Neutrophil (primary cell): Measurements from ENCODE around the gene RPGRIP1.
A peak's percentile ranks its signal among the peaks of the same experiment; 100 is the strongest.

ENCODE experiments used
- H3K27ac ChIP-seq: fragments of 200-600 bp; sonication (generic); 2 replicates; pipeline ENCODE4 v1.5.1; 2016; ENCODE audit warnings: mild to moderate bottlenecking, moderate library complexity
- H3K27me3 ChIP-seq: fragments of 200-600 bp; sonication (generic); 2 replicates; pipeline ENCODE4 v1.6.0; 2016; ENCODE audit warnings: mild to moderate bottlenecking
- H3K36me3 ChIP-seq: fragments of 200-600 bp; sonication (generic); 2 replicates; pipeline ENCODE4 v1.5.1; 2017
- H3K4me1 ChIP-seq, 2 experiments: fragments of 200-600 bp in 1 of 2; sonication (generic) in 1 of 2; 1 replicate in 1 of 2; 2 replicates in 1 of 2; pipeline versions ENCODE4 v1.5.1 to v1.6.1; 2013 to 2016; ENCODE audit warnings: low read depth in 1 of 2, low read length in 1 of 2, mild to moderate bottlenecking in 1 of 2, moderate library complexity in 1 of 2; ENCODE audit not compliant: control insufficient read depth in 1 of 2, insufficient read depth in 1 of 2
- H3K4me3 ChIP-seq, 2 experiments: fragments of 200-600 bp in 1 of 2; sonication (generic) in 1 of 2; 1 replicate in 1 of 2; 2 replicates in 1 of 2; pipeline ENCODE4 v1.5.1; 2013 to 2016; ENCODE audit warnings: low read depth in 1 of 2, low read length in 1 of 2, mild to moderate bottlenecking in 1 of 2, moderate library complexity in 1 of 2
- H3K9me3 ChIP-seq: fragments of 200-600 bp; sonication (generic); 2 replicates; pipeline ENCODE4 v1.5.1; 2016
- TF ChIP-seq, protein P1 (sequence below): fragments of 200-600 bp; sonication (generic); IDR thresholded peaks from 2 replicates; pipeline ENCODE4 v1.5.1; 2016; ENCODE audit warnings: antibody characterized with exemption

RPGRIP1 gene

DNA sequence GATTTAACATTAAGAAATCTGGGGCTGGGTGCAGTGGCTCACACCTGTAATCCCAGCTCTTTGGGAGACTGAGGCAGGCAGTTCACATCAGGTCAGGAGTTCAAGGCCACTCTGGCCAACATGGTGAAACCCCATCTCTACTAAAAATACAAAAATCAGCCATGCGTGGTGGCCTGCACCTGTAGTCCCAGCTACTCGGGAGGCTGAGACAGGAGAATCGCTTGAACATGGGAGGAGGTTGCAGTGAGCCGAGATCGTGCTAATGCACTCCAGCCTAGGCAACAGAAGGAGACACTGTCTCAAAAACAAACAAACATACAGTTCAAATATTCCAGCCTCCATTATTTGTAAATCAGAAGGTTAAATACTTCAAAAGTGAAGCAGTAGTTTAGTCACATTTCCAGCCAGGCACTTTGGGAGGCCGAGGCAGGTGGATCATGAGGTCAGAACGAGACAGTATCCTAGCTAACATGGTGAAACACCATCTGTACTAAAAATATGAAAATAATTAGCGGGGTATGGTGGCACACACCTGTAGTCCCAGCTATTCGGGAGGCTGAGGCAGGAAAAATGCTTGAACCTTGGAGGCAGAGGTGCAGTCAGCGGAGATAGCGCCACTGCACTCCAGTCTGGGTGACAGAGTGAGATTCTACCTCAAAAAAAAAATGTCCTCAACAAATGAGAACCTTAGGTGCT lies 40.9 kb upstream of the RPGRIP1 start:
- Histone ChIP-seq H3K27me3 (no peaks in the 10 kb centered on the region), H3K4me1 (peaks cover 9 to 12% of the 10 kb centered on the region in 2 experiments), H3K36me3 (peaks cover 25% of the 10 kb centered on the region), H3K27ac (no peak overlapping the region), H3K9me3 (no peaks in the 10 kb centered on the region), H3K4me3 (no peak overlapping the region)
- TF ChIP-seq, protein P1, sequence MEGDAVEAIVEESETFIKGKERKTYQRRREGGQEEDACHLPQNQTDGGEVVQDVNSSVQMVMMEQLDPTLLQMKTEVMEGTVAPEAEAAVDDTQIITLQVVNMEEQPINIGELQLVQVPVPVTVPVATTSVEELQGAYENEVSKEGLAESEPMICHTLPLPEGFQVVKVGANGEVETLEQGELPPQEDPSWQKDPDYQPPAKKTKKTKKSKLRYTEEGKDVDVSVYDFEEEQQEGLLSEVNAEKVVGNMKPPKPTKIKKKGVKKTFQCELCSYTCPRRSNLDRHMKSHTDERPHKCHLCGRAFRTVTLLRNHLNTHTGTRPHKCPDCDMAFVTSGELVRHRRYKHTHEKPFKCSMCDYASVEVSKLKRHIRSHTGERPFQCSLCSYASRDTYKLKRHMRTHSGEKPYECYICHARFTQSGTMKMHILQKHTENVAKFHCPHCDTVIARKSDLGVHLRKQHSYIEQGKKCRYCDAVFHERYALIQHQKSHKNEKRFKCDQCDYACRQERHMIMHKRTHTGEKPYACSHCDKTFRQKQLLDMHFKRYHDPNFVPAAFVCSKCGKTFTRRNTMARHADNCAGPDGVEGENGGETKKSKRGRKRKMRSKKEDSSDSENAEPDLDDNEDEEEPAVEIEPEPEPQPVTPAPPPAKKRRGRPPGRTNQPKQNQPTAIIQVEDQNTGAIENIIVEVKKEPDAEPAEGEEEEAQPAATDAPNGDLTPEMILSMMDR = no peak

DNA sequence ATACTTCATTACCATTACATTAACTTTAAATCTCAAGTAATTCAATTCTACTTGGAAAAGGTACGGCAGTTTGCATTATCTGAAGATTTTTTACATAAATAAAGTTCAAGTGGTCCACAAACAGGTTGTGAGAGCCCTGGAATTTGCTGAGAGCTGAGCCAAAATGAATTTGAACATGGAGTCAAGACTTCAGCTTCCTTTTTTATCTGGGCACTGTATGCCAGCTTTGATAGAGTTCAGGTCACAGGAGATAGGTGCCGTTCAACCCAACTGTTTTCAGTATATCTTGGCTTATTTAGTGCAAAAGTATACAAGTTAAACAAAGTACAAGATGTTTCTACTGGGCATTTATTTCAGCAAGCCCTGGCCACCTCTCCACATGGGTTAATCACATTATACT lies 39.5 kb upstream of the RPGRIP1 start:
- H3K27me3 ChIP-seq = no peaks in the 10 kb centered on the region
- H3K4me3 ChIP-seq = no peak overlapping the region
- peaks cover 20 to 25% of the 10 kb centered on the region in 2 experiments for H3K4me1 ChIP-seq
- peak overlapping the region; percentile 29 for H3K27ac ChIP-seq
- H3K36me3 ChIP-seq = peaks cover 24% of the 10 kb centered on the region
- TF ChIP-seq, protein P1 = no peak
- no peaks in the 10 kb centered on the region for H3K9me3 ChIP-seq

DNA sequence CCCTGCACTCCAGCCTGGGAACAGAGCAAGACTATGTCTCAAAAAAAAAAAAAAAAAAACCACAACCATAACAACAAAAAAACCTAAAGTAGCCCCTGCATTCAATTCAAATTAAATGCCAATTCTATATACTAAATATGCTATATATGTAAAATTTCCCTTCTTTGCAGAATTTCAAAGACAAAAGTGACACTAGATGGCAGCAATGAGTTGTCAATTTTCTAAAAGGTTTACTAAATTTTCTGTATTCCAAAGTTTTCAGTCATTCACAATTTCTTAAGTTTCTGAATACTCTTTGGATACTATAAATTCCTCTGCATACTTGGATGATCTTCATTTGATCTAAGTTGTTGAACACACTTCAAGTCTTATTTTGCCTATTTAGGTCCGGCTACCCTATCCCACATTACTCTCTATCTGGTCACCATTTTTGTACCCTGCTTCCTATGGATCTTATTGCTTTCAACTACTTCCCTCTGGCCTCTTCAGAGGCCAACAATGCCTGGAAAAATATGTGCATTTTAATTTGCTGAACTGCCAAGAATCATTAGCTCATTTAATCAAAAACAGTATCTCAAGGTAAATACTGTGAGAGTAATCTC lies 38.6 kb upstream of the RPGRIP1 start:
- TF ChIP-seq, protein P1 = peak; percentile 12
- Histone ChIP-seq H3K27me3 (no peaks in the 10 kb centered on the region), H3K4me1 (peaks cover 24 to 30% of the 10 kb centered on the region in 2 experiments), H3K27ac (peak overlapping the region; percentile 4), H3K4me3 (no peak overlapping the region), H3K9me3 (no peaks in the 10 kb centered on the region), H3K36me3 (peaks cover 24% of the 10 kb centered on the region)

DNA sequence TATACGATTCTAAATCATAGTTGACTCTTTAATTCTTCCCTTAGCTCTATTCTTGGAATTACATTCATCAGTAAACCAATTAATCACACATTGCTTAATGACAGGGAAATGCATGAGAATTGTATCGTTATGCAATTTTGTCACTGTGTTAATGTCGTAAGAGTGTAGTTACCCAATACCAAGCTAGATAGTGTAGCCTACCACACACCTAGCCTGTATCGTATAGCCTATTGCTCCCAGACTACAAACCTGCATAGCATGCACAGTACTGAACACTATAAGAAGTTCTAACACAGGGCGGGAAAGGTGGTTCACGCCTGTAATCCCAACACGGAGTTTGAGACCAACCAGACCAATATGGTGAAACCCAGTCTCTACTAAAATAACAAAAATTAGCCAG lies 35.3 kb upstream of the RPGRIP1 start:
- no peak overlapping the region for H3K4me3 ChIP-seq
- H3K36me3 ChIP-seq = peaks cover 23% of the 10 kb centered on the region
- no peaks in the 10 kb centered on the region for H3K27me3 ChIP-seq
- H3K4me1 ChIP-seq = peaks cover 24 to 30% of the 10 kb centered on the region in 2 experiments
- peak overlapping the region; percentile 65 for H3K27ac ChIP-seq
- no peaks in the 10 kb centered on the region for H3K9me3 ChIP-seq
- TF ChIP-seq, protein P1 = no peak

DNA sequence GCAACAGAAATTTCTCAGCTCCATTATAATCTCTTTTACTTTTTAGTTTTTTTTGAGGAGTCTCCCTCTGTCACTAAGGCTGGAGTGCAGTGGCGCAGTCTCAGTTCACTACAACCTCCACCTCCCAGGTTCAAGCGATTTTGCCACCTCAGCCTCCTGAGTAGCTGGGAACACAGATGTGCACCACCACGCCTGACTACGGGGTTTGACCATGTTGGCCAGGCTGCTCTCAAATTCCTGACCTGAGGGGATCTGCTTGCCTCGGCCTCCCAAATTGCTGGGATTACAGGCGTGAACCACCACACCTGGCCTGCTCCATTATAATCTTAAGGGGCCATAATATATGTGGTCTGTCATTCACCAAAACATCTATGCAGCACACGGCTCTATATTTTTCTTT lies 34.1 kb upstream of the RPGRIP1 start:
- no peak overlapping the region for H3K4me3 ChIP-seq
- no peaks in the 10 kb centered on the region for H3K9me3 ChIP-seq
- H3K36me3 ChIP-seq = peaks cover 34% of the 10 kb centered on the region
- no peaks in the 10 kb centered on the region for H3K27me3 ChIP-seq
- H3K4me1 ChIP-seq = peaks cover 24 to 30% of the 10 kb centered on the region in 2 experiments
- TF ChIP-seq, protein P1 = no peak
- peak overlapping the region; percentile 7 for H3K27ac ChIP-seq
